ENCODE results near the gene PKNOX2.

PKNOX2 gene

GRCh38 chr11:125476721-125477120 is 312.2 kb downstream of the PKNOX2 start:
- no peak for DNase-seq (ENCODE audit: low read depth in 2 of 2)

DNA sequence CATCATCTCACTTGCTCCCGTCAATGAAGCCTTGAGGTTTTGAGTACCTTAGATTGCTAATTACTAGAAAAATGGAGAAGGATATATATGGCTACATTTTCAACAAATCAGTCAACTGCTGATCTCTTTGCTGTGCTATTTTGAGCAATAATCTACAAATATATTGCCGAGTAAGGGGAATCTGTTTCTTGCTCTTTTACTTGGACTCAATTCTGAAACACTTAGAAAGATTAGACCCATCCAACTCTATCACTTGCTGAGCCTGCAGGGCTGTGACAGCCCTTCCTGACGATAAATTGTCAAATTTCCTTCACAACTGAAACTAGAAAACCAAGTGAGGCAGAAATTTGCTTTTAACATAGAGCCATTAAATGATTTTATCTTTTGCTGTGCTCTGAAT is 314.6 kb downstream of the PKNOX2 start:
- no peak for DNase-seq (ENCODE audit: low read depth in 2 of 2)

- DNase-seq (ENCODE audit: low read depth in 2 of 2): no peak
These were observed 317.0 kb downstream of the PKNOX2 start for GRCh38 chr11:125481531-125481930.
